HG03280 (cell line): Measurements from ENCODE around the gene AHCTF1.

Experiments
- ATAC-seq: cut with Tn5 transposase; IDR thresholded peaks from one replicate; pipeline ENCODE4 v1.9.1; 2021; ENCODE audit warnings: mild to moderate bottlenecking, moderate library complexity; ENCODE audit not compliant: unreplicated experiment

AHCTF1 gene

DNA sequence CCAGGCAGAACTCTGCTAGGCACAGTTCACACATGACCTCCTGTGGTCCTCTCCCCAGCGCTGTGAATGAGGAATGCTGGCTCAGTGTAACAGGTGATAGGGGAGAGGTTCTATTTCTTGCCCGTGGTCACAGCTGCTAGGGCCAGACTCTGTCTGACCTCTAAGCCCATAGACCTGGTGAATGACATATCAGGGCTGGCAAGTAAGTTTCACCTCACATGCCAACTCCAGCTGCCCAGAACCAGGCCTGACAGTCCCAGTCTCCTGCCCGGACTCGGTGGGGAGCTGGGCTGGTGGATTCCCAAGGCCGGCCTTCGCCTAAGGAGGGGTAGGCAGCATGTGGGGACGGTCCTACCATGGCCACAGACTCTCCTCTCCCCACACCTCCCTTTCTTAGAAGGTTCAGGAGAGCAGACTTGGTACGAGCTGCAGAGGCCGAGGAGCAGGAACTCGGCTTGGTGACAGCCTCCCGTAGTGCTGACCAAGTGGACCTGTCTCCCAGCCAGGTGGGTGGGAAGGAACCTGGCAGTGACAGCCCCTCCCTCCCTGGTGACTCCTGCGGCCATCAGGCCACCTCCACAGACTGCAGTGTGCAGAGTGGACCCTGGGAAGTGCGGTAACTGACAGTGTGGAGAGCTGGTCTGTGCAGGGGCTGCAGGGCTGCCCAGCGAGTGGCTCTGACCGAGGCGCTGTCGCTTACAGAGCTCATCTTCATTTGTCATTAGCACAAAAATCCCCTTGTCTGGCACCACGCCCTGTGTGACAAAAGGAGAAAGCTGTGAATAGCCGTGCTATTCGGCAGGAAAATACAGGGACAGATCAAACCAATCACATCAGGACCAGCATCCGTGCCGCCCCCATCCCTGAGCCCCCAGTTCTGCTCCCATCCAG, 132.9 kb downstream of the AHCTF1 start:
- no peak for ATAC-seq

DNA sequence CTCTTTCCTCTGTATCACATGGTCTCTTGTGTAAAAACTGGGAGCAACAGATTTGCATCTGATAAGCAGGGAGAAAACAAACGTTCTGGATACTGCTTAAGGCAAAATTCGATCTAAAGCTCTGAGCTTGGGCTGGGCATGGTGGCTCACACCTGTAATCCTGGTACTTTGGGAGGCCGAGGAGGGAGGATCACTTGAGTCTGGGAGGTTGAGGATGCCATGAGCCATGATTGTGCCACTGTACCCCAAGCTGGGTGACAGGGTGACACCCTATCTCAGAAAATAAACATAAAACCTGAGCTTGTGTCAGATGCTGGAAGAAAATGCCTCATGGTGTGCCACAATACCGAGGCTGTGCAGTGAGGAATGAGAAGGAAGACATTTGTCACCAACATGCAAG, 133.6 kb downstream of the AHCTF1 start:
- no peak for ATAC-seq

DNA sequence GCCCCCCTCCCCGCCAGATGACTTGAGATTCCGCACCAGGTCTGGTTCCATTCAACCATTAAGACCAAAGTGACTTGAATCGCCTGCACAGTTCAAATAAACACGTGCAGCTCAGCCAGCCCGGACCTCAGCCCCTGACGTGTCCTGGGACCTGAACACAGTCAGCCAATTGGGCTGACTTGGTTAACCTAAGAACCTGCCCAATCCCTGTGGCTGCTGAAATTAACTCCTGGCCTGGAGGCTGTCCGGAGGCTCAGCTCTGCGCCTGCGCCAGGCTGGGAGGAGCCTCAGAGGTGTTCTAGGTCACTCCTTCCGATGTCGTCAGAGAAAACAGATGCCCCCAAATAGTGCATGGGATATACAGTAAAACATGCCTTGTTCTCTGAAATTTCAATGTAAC, 134.2 kb downstream of the AHCTF1 start:
- ATAC-seq, result no peak

DNA sequence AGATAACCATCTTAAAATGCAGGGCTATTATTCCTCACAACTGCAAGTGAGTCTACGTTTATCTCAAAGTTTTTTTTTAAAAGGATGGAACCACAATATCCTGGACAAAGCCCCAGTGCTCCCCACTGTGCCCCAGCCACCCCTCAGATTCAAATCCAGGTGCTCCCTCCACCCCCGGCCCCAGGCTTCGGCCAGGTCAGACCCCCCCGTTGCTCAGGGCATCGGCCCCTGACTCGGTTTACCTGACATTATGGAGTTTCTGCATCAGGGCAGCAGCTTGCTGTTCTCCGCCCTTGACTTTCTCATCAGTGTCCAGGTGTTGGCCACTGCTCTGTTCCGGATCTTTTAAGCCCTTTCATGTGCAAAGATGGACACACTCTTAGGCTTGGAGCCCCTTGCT, 134.6 kb downstream of the AHCTF1 start:
- no peak for ATAC-seq

DNA sequence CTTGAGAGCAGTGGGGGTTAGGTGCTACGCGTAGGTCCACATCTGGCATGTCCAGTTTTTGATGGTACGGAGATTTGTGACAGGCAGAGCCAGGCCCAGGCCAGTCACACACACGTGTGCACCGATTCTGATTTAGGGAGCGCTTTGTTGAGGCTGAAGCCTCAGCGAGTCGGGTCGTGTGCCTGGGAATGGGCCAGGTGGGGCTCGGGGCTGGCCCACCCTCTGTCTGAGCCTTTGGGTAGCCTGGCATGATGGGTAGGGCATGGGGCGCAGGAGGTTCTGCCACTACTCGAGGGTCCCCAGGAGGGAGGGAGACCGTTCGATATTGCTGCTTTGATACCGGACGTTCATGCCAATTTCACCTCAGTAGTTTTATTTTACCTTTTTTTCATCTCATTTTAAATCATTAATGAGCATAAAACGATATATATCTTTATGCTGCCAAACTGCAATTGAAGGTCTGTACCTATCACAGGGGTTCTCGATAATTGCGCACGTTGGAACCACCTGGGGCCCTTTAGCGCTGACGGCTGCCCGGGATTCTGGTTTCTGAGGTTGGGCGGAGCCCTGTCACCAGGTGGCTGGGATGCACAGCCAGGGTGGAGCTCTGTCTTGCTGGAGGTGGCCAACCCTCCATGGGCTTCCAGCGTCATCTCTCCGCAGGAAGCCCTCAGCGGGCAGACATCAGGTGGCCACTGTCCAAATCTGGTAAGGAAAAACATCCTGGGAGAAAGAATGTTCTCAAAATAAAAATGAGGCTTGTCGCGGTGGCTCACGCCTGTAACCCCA, 135.6 kb downstream of the AHCTF1 start:
- ATAC-seq, result no peak

DNA sequence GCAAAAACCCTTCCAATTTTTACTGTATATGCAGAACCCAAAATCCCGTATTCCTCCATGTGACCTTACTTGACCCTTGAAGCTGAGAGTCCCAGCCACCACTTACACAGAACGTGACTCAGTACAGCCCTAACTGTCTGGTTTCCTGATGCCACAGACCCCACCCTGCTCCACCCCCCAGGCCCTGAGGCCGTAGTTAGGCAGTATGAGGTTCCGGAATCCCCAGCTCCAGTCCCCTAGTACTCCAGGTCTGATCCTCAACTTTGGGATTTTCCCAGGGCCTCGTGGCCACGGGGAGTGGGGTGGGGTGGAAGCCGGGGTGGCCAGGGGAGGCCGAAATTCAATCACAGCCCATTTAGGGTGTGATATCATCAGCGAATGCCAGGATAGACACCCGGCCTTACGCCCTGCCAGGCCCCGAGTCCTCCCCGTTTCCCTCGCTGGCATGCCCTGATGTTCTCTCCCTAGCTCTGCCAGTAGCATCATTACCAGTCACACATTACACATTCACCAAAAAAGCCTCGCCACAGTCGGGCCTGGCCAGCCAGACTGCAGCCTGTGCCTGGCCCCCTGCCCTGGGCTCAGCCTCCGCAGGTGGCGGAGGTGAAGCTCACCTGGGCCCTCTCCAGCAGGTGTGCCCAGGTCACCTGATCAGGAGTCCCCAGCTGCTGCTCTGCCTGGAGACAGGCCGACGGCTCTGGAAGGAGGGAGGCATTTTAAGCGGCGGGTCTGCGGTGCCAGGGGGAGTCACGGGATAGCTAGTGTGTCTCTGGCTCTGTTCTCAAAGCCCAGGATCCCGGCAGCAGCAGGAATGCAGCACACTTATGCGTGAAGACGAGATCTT, 136.7 kb downstream of the AHCTF1 start:
- no peak for ATAC-seq

DNA sequence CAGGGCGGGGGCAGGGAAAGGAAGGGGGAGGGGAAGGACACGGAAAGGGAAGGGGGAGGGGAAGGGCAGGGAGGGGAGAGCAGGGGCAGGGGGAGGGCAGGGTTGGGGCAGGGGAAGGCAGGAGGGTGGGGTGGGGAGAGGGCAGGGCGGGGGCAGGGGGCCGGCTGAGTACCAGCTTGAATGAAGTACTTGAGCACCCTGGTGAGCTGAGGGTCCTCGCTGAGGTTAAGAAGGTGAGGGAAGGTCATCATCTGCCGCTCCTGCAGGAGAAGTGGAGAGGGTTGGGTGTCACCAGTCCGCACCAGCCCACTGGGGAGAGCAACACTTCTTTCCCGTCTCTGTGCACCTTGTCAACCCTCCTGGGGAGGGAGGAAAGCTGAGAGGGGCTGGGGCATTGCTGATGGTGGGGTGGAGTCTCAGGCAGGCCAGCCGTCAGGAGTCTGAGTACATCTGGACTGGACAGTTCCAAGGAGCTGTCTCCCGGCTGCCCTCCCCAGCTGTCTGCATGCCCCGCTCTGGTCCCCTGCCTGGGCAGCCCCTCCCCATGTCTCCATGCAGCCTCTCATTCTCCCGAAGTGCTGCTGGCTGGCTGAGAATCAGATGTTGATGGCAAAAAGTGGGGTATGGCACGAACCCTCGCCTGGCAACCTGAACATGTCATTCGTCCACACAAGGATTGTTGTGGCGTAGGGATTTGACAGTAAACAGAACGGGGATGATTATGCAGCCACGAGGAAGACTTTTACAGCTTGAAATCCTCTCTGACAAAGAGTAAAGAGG, 137.5 kb downstream of the AHCTF1 start:
- ATAC-seq, result no peak

DNA sequence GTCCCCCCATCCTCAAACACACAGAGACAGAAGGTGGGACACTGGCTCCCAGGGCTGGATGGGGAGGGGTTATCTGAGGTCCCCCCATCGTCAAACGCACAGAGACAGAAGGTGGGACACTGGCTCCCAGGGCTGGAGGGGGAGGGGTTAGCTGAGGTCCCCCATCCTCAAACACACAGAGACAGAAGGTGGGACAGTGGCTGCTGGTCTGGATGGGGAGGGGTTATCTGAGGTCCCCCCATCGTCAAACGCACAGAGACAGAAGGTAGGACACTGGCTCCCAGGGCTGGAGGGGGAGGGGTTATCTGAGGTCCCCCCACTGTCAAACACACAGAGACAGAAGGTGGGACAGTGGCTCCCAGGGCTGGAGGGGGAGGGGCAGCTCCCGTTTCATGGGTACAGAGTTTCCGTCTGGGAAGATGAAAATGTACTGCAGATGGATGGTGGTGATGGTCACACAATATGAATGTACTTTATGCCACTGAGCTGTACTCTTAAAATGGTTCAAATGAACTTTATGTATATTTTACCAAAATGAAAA, 138.3 kb downstream of the AHCTF1 start:
- no peak for ATAC-seq

DNA sequence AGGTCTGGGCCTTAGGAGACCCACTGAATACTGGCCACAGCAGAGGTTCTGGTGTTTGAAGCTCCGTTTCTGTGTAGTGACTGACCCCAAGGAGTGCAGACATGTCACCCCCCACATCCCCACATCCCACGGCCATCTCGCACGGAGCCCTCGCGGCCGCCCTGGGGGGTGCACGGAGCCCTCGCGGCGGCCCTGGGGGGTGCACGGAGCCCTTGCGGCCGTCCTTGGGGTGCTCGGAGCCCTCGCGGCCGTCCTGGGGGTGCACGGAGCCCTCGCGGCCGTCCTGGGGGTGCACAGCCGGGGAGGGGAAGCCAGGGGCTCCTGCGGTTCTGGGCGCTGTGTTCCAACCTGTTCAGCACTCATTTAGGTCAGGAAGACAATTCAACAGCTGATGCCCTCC, 139.1 kb downstream of the AHCTF1 start:
- no peak for ATAC-seq

DNA sequence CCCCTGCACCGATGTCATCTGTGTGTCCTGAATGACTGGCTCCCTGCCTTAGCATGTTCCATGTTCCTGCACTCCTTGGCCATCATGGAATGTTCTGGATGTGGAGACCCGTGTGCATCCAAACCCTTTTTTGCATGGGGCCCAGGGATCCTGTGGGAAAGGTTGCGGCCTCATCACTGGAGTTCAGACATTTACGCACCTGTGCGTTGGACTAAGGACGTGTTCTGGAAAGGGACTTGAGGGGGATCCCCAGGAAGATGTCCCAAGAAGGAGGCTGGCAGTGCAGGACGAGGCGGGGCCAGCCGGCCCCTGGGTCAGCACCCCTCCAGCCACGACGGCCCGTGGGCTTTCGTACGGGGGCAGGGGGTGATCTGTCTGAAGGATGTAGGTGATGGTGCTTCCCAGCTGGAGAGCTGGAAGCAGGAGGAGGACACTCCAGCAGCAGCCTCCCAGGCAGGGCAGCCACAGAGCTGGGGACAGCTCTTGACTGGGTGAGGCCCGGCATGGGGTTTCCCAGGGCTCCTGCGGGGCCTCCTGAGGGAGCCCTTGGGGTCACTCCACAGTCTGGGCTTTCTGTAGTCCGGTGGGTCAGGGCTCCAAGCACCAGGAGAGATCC, 140.3 kb downstream of the AHCTF1 start:
- ATAC-seq, result no peak

DNA sequence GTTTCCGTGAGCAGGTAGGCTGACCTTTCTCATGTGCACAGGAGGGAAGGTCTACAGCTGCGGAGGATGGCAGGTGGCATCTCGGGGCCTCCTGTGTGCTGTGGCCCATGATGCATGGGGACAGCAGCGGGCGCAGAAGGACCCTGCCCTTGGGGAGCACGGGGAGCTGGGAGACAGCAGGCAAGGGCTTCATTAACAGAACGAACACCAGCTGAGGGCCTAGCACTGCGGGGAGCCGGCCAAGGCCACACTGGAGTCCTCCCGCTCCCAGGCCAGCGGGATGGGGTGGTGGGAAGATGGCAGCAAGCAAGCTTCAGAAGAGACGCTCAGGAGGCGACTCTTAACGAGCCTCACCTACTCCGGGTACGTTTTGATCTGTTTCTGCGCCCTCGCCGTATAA, 140.9 kb downstream of the AHCTF1 start:
- ATAC-seq, result no peak

DNA sequence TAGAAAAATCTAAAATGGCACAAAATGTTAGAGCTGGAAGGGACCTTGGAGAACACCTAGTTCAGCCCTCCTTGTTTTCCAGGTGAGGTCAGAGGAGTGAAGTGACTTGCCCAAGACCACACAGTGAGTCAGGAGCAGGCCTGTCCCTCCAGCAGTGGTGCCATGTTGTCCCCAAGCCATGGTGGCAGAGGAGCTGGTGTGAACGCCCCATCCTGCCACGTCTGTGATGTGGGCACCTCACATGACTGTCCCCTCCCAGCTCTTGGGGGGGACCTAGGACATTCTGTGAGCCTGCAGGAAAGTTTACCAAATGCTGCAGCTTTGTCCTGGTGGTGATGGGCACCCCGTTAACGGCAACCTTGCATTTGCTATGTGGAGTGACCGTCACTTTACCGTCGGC, 141.4 kb downstream of the AHCTF1 start:
- ATAC-seq, result no peak

DNA sequence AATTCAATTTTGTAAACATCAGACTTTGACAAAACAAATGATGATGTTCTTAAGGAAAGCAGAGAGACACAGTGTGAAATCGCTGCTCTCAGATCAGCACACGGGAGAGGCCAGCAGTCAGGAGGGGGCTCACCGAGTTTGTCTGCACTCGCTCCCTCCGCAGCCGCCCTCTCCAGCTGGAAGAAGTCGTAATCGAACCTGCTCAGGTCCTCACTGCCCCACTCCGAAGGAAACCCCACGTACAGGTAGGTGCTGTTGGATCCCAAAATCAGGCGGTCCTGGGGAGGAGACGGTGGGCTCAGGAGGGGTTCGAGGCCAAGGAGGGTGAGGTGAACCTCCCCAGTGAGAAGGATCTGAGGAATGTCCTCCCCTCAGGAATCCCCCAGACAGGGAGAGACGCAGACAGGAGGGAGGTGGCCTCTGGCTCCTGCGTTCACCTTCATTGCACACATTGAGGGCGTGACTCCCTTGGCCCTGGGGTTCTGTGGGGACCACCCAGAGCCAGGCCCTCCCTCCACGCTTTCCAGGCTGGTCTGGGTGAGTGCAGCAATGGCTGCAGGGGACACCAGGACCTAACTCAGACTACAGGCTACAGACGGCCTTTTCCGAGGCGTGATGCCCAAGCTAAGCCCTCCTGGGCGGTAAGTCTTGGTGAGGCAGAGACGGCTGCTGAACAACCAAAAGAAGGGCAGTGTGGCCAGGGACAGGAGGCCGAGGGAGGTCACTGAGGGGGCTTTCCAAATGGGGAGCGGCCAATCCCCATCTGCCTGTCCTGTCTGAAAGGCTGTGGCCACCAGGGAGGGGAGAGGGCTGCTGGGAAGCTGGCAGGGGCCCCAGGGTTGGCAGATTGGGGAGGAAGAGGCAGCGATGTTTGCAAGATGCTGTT, 142.1 kb downstream of the AHCTF1 start:
- no peak for ATAC-seq
